ENCODE measurements around the gene DOCK11.

- TF ChIP-seq GLIS2 (tag by site-specific recombination; IDR thresholded peaks at IDR 0.05) = no peak
- no peak for TF ChIP-seq ZEB2 (tag by site-specific recombination; IDR thresholded peaks at IDR 0.05)
- no peak for TF ChIP-seq TSHZ1 (tag by site-specific recombination; IDR thresholded peaks at IDR 0.05; ENCODE audit: borderline replicate concordance)
- TF ChIP-seq ZFP41 (tag by site-specific recombination; IDR thresholded peaks at IDR 0.05; ENCODE audit: borderline replicate concordance) = no peak
- no peak for TF ChIP-seq ZNF513 (tag by site-specific recombination; IDR thresholded peaks at IDR 0.05)
- TF ChIP-seq ZNF121 (tag by site-specific recombination; IDR thresholded peaks at IDR 0.05) = no peak
- TF ChIP-seq KLF16 (tag by site-specific recombination; IDR thresholded peaks at IDR 0.05) = no peak
- TF ChIP-seq CTCF (tag by site-specific recombination; IDR thresholded peaks at IDR 0.05) = no peak
- no peak for TF ChIP-seq ZNF274 (IDR thresholded peaks at IDR 0.05; ENCODE audit: low read length)
- TF ChIP-seq ZNF274 (tag by site-specific recombination; IDR thresholded peaks at IDR 0.05; ENCODE audit: borderline replicate concordance) = no peak
Observed at GRCh38 chrX:118723376-118723775, 227.8 kb downstream of the DOCK11 start.

Measured in HEK293 (cell line).